ENCODE data around the gene DRGX. TPM values are rescaled to one million over a fixed set of nuclear protein-coding genes. Genes with fewer than 3 reads are reported as not detected.

DRGX gene
- total and polyA plus RNA-seq, 7 donors, result 0.04 TPM; not detected in 6

- ATAC-seq, result no peak
- WGBS, 3 donors, result 74 to 80% (median 77%) methylated on average over 4 of the region's 4 CpGs
- intact Hi-C loops (cut with DNase I), result no loop called here
These were observed 27.6 kb downstream of the DRGX start for GRCh38 chr10:49368256-49368655.

DNA sequence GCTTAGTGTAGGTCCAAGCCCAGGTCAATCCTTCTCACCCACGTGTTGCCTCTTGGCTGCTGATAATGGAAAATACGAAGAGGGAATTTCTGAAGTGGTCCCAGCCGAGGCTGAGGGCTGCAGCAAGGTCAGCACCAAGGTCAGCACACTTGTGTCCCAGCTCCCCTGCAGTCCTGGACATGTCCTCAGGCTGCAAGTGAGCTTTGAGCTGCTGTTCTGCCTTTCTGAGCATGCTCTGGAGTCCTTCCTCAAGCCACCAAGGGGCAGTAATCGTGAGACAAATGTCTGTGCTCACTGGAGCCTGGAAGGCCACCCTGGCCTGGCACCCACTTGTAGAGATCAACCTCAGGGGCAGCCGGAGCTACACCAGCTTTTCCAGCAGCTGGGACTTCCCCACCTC lies 28.3 kb downstream of the DRGX start:
- intact Hi-C loops (cut with DNase I), result no loop called here
- no peak overlapping the region for H3K27ac ChIP-seq
- WGBS, 3 donors, result 30 to 35% (median 34%) methylated on average over 5 of the region's 5 CpGs
- H3K4me1 ChIP-seq, result no peaks in the 10 kb centered on the region
- H3K36me3 ChIP-seq (ENCODE audit: insufficient read depth in 1 of 2, low read depth in 1 of 2), result no peaks in the 10 kb centered on the region
- no peaks in the 10 kb centered on the region for H3K9me3 ChIP-seq
- no peak for DNase-seq
- peaks cover 0 to 3% (median 0%) of the 10 kb centered on the region in 3 donors for H3K27me3 ChIP-seq (ENCODE audit: insufficient read depth in 3 of 3, low read length in 2 of 3)
- no peak for ATAC-seq
- TF ChIP-seq, protein P1, sequence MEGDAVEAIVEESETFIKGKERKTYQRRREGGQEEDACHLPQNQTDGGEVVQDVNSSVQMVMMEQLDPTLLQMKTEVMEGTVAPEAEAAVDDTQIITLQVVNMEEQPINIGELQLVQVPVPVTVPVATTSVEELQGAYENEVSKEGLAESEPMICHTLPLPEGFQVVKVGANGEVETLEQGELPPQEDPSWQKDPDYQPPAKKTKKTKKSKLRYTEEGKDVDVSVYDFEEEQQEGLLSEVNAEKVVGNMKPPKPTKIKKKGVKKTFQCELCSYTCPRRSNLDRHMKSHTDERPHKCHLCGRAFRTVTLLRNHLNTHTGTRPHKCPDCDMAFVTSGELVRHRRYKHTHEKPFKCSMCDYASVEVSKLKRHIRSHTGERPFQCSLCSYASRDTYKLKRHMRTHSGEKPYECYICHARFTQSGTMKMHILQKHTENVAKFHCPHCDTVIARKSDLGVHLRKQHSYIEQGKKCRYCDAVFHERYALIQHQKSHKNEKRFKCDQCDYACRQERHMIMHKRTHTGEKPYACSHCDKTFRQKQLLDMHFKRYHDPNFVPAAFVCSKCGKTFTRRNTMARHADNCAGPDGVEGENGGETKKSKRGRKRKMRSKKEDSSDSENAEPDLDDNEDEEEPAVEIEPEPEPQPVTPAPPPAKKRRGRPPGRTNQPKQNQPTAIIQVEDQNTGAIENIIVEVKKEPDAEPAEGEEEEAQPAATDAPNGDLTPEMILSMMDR (IDR thresholded peaks at IDR 0.05), result no peak
- no peak overlapping the region for H3K4me3 ChIP-seq

More at GRCh38 chr10:49368256-49368655, 27.6 kb downstream of the DRGX start:
- Histone ChIP-seq H3K4me3 (no peak overlapping the region), H3K36me3 (ENCODE audit: insufficient read depth in 1 of 2, low read depth in 1 of 2) (no peaks in the 10 kb centered on the region), H3K27ac (no peak overlapping the region), H3K9me3 (no peaks in the 10 kb centered on the region), H3K27me3 (ENCODE audit: insufficient read depth in 3 of 3, low read length in 2 of 3) (peaks cover 0 to 3% (median 0%) of the 10 kb centered on the region in 3 donors), H3K4me1 (no peaks in the 10 kb centered on the region)
- TF ChIP-seq, protein P1 (IDR thresholded peaks at IDR 0.05), result no peak
- no peak for DNase-seq

DNA sequence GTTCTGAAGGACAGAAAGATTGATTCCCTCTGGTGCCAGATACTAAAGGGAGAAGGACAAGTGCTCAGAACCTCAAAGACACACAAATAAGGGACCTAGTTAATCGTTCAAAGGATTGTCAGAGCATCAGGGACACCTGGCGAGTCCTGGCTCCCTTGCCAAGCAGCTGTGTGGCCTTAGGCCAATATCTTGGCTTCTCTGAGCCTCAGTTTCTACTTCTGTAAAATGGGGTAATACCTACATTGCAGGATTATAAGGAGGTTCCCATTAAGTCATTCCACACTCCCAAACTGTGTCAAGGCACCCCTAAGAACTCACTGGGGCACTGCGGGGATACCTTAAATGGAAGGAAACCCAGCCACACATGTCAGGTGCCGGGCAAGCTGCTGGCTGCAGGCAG lies 29.4 kb downstream of the DRGX start:
- no peaks in the 10 kb centered on the region for H3K4me1 ChIP-seq
- WGBS, 3 donors, result 58 to 70% (median 61%) methylated on average over 4 of the region's 4 CpGs
- peaks cover 0 to 8% (median 0%) of the 10 kb centered on the region in 3 donors for H3K27me3 ChIP-seq (ENCODE audit: insufficient read depth in 3 of 3, low read length in 2 of 3)
- ATAC-seq (no peak), DNase-seq (no peak)
- H3K27ac ChIP-seq, result no peak overlapping the region
- no peaks in the 10 kb centered on the region for H3K36me3 ChIP-seq (ENCODE audit: insufficient read depth in 1 of 2, low read depth in 1 of 2)
- H3K4me3 ChIP-seq, result no peak overlapping the region
- H3K9me3 ChIP-seq, result no peaks in the 10 kb centered on the region
- TF ChIP-seq, protein P1 (IDR thresholded peaks at IDR 0.05), result no peak
- intact Hi-C loops (cut with DNase I), result no loop called here

- DNase-seq (no peak), ATAC-seq (no peak)
- intact Hi-C loops (cut with DNase I), result no loop called here
- Histone ChIP-seq H3K27ac (no peak overlapping the region), H3K4me1 (no peaks in the 10 kb centered on the region), H3K4me3 (no peak overlapping the region), H3K27me3 (ENCODE audit: insufficient read depth in 3 of 3, low read length in 2 of 3) (peaks cover 0 to 12% (median 0%) of the 10 kb centered on the region in 3 donors), H3K36me3 (ENCODE audit: insufficient read depth in 1 of 2, low read depth in 1 of 2) (no peaks in the 10 kb centered on the region), H3K9me3 (no peaks in the 10 kb centered on the region)
- WGBS, 3 donors, result 73 to 75% (median 75%) methylated on average over 21 to 23 of the region's 23 CpGs
- TF ChIP-seq, protein P1 (IDR thresholded peaks at IDR 0.05), result no peak
These were observed 30.0 kb downstream of the DRGX start for GRCh38 chr10:49365675-49366415.

All from psoas muscle (tissue), 8 donors.